Endothelial cell of umbilical vein (primary cell): ENCODE results near the gene BAAT. TPM values are rescaled to one million over a fixed set of nuclear protein-coding genes. Genes with fewer than 3 reads are reported as not detected.

Experiments
- BruUV-seq: library from RNA; stranded (reverse); fragments of 400-500 nt; replicated peaks from 2 replicates; lab custom pipeline; 2021; lab: Mats Ljungman, UMichigan
- CTCF ChIA-PET: fragments of 300-600, 350-600 bp; sonication (Branson Sonifier 250); formaldehyde crosslinking; loops from one replicate; lab custom pipeline; 2021; ENCODE audit warnings: antibody characterized with exemption, inconsistent platforms; lab: Charles Lee
- POLR2A ChIA-PET: fragments of 300-600, 350-600 bp; sonication (Branson Sonifier 250); formaldehyde crosslinking; loops from one replicate; lab custom pipeline; 2021; ENCODE audit warnings: antibody characterized with exemption, inconsistent platforms; lab: Charles Lee
- DNase-seq: peaks from one replicate; pipeline ENCODE4 v3.0.0-alpha.2; 2011; ENCODE audit warnings: low read depth, low spot score
- FAIRE-seq: peaks from 2 replicates; lab custom pipeline; 2011; peaks lifted over from hg19 to GRCh38; lab: Jason Lieb, UNC
- H2AFZ ChIP-seq: 2 replicates; pipeline ENCODE4 v1.6.0; 2012; ENCODE audit warnings: low read depth, low read length, control low read depth, inconsistent platforms
- H3K27ac ChIP-seq: 2 replicates; pipeline ENCODE4 v1.5.1; 2011; ENCODE audit warnings: low read depth, mild to moderate bottlenecking, control low read depth, low read length, moderate library complexity; ENCODE audit not compliant: insufficient read depth
- H3K27me3 ChIP-seq, 2 experiments: 2 replicates each; pipeline versions ENCODE4 v1.6.0 to v1.6.1; 2011; ENCODE audit warnings: low read length in 2 of 2, mixed read lengths in 1 of 2; ENCODE audit not compliant: control insufficient read depth in 2 of 2, insufficient read depth in 2 of 2
- H3K36me3 ChIP-seq, 2 experiments: 2 replicates in 1 of 2; 3 replicates in 1 of 2; pipeline ENCODE4 v1.5.1; 2011; ENCODE audit warnings: low read length in 2 of 2, mild to moderate bottlenecking in 1 of 2, moderate library complexity in 1 of 2; ENCODE audit not compliant: control insufficient read depth in 2 of 2, insufficient read depth in 2 of 2; ENCODE audit errors: extremely low read depth in 1 of 2
- H3K4me1 ChIP-seq: 3 replicates; pipeline ENCODE4 v1.5.1; 2011; ENCODE audit warnings: mild to moderate bottlenecking, low read length; ENCODE audit not compliant: control insufficient read depth, insufficient read depth; ENCODE audit errors: extremely low read depth
- H3K4me2 ChIP-seq: 2 replicates; pipeline ENCODE4 v1.6.1; 2011; ENCODE audit warnings: low read length, control low read depth, mixed read lengths; ENCODE audit not compliant: insufficient read depth
- H3K4me3 ChIP-seq, 3 experiments: fragments of 200-600 bp in 1 of 3; sonication (generic), shearing (Covaris generic) in 1 of 3; replicated peaks in 1 of 3; 2 replicates each; pipeline ENCODE4 v1.5.1; 2011 to 2016; ENCODE audit warnings: control low read depth in 3 of 3, low read length in 3 of 3, mild to moderate bottlenecking in 2 of 3, inconsistent platforms in 1 of 3, low read depth in 1 of 3, moderate library complexity in 1 of 3; ENCODE audit not compliant: insufficient read depth in 1 of 3
- H3K79me2 ChIP-seq: 2 replicates; pipeline ENCODE4 v1.6.0; 2012; ENCODE audit warnings: low read length, inconsistent platforms; ENCODE audit not compliant: control insufficient read depth, insufficient read depth
- H3K9ac ChIP-seq: replicated peaks from 2 replicates; pipeline ENCODE3; 2011; ENCODE audit warnings: low read length, control low read depth; ENCODE audit not compliant: insufficient read depth; ENCODE audit errors: extremely low read depth
- H3K9me1 ChIP-seq: replicated peaks from 3 replicates; pipeline ENCODE4 v1.6.0; 2011; ENCODE audit warnings: mild to moderate bottlenecking, low read length; ENCODE audit not compliant: control insufficient read depth, insufficient read depth; ENCODE audit errors: extremely low read depth
- H3K9me3 ChIP-seq: replicated peaks from 2 replicates; pipeline ENCODE4 v1.5.1; 2012; ENCODE audit warnings: low read length, inconsistent platforms; ENCODE audit not compliant: control insufficient read depth, insufficient read depth
- H4K20me1 ChIP-seq: replicated peaks from 2 replicates; pipeline ENCODE3; 2011; ENCODE audit warnings: mild to moderate bottlenecking, low read length; ENCODE audit not compliant: control insufficient read depth, insufficient read depth; ENCODE audit errors: extremely low read depth
- CTCF ChIP-seq, 2 donors: IDR thresholded peaks; 1 replicate in 1 of 2; 2 replicates in 1 of 2; pipeline ENCODE4 v1.5.1; 2011; ENCODE audit warnings: low read length in 2 of 2, mild to moderate bottlenecking in 2 of 2, moderate library complexity in 2 of 2, control low read depth in 1 of 2, inconsistent platforms in 1 of 2, low read depth in 1 of 2; ENCODE audit not compliant: insufficient read depth in 1 of 2; ENCODE audit errors: extremely low read depth in 1 of 2
- EZH2 ChIP-seq: IDR thresholded peaks from 2 replicates; pipeline ENCODE4 v1.6.1; 2012; ENCODE audit warnings: borderline replicate concordance, low read depth, mild to moderate bottlenecking, moderate library complexity, low read length, inconsistent platforms; ENCODE audit not compliant: severe bottlenecking
- FOS ChIP-seq: IDR thresholded peaks from 2 replicates; pipeline ENCODE4 v1.6.1; 2011; ENCODE audit warnings: mild to moderate bottlenecking, low read length, moderate library complexity, borderline replicate concordance; ENCODE audit not compliant: insufficient read depth
- GATA2 ChIP-seq: IDR thresholded peaks from 2 replicates; pipeline ENCODE4 v1.7.0; 2011; ENCODE audit warnings: low read depth, mild to moderate bottlenecking, moderate library complexity, mixed read lengths, low read length; ENCODE audit not compliant: insufficient read length, insufficient read depth
- JUN ChIP-seq: IDR thresholded peaks from 2 replicates; pipeline ENCODE4 v1.6.1; 2011; ENCODE audit warnings: borderline replicate concordance, low read depth; ENCODE audit not compliant: insufficient read length, insufficient read depth
- MAX ChIP-seq: IDR thresholded peaks from 2 replicates; pipeline ENCODE4 v1.6.1; 2011; ENCODE audit not compliant: insufficient read depth, insufficient read length
- MYC ChIP-seq: IDR thresholded peaks from one replicate; pipeline ENCODE4 v1.6.1; 2011; ENCODE audit warnings: mild to moderate bottlenecking, low read depth, low read length
- POLR2A ChIP-seq: IDR thresholded peaks from 2 replicates; pipeline ENCODE4 v1.6.1; 2012; ENCODE audit warnings: low read depth, mild to moderate bottlenecking, control low read depth, low read length
- POLR2AphosphoS5 ChIP-seq: IDR thresholded peaks from 2 replicates; pipeline ENCODE4 v1.6.1; 2012; ENCODE audit warnings: low read depth, mild to moderate bottlenecking, control low read depth, low read length, moderate library complexity; ENCODE audit not compliant: insufficient read depth
- dilution Hi-C: fragments of 300-500 bp; cut with MboI; formaldehyde crosslinking; loops from one replicate; pipeline ENCODE4 v1.15.0; 2019; ENCODE audit warnings: low sequenced_read_pairs; ENCODE audit not compliant: extremely low pct_ligation_motif_present
- intact Hi-C: fragments of 100-400 bp; cut with micrococcal nuclease; formaldehyde crosslinking; loops from one replicate; pipeline ENCODE4 v1.10.0; 2022
- polyA plus RNA-seq, 4 experiments: library from polyadenylated mRNA; depleted of rRNA in 3 of 4; stranded (reverse) in 3 of 4; unstranded in 1 of 4; fragments of >200 nt; gene quantifications; 2 replicates each; pipeline versions ENCODE4 v1.2.1 to v1.2.3, GENCODE V29; 2011 to 2012; ENCODE audit warnings: missing spikeins in 1 of 4
- total RNA-seq: library from RNA; stranded (reverse); gene quantifications from 2 replicates; pipeline ENCODE4 v1.2.3, GENCODE V29; 2021

BAAT gene
- total and polyA plus RNA-seq, 2 donors (not counting 3 experiments of a cell fraction or from before 2014, with no cell fraction given), result 0.01 TPM; not detected in 1

- H3K4me2 ChIP-seq, result no peak overlapping the region
- BruUV-seq, result no TSS peak
- no peak overlapping the region for H3K27ac ChIP-seq
- FAIRE-seq, result no peak
- TF ChIP-seq POLR2AphosphoS5, result no peak
- no peak for TF ChIP-seq MYC
- no peak for TF ChIP-seq CTCF (IDR thresholded peaks at IDR 0.05; ENCODE audit: extremely low read depth in 1 of 2, insufficient read depth in 1 of 2, low read depth in 1 of 2, low read length in 2 of 2)
- TF ChIP-seq EZH2, result no peak
- TF ChIP-seq POLR2A, result no peak
- no peak for TF ChIP-seq MAX
- no peak for TF ChIP-seq JUN
- TF ChIP-seq FOS, result no peak
- TF ChIP-seq GATA2, result no peak
- POLR2A ChIA-PET, result no interaction called here
- no peak overlapping the region for H3K9ac ChIP-seq
- H3K9me3 ChIP-seq, result no peaks in the 10 kb centered on the region
- H4K20me1 ChIP-seq, result no peaks in the 10 kb centered on the region
- intact Hi-C loops (no loop called here), dilution Hi-C loops (no loop called here)
- no peaks in the 10 kb centered on the region for H3K36me3 ChIP-seq
- H2AFZ ChIP-seq, result no peak overlapping the region
- CTCF ChIA-PET, result interaction anchor here (0.7 to 1.0 kb wide), 2 partner anchors 15 to 625 kb away, joined by 3 read pairs; no protein-coding TSS in a partner anchor
- no peak for DNase-seq
- no peak overlapping the region for H3K4me3 ChIP-seq
- no peaks in the 10 kb centered on the region for H3K9me1 ChIP-seq
- no peaks in the 10 kb centered on the region for H3K4me1 ChIP-seq
- H3K27me3 ChIP-seq, result no peaks in the 10 kb centered on the region
- no peaks in the 10 kb centered on the region for H3K79me2 ChIP-seq
These were observed 58.3 kb downstream of the BAAT start for GRCh38 chr9:101326501-101326900.
